Measurements from ENCODE around the gene EFEMP1.

GRCh38 chr2:55931281-55931680 is 7.7 kb upstream of the EFEMP1 start:
- TF ChIP-seq CTCF (IDR thresholded peaks at IDR 0.05) (no peak), POLR2A (IDR thresholded peaks at IDR 0.05; ENCODE audit: low read depth) (no peak)
